PC-3 (cell line): ENCODE results near the gene LCLAT1. TPM values are rescaled to one million over a fixed set of nuclear protein-coding genes. Genes with fewer than 3 reads are reported as not detected.

Experiments
- ATAC-seq: fragments of 200-7000 bp; cut with Tn5 transposase; 2 replicates; pipeline ENCODE4 v1.9.1; 2020; ENCODE audit warnings: mild to moderate bottlenecking, moderate library complexity
- BruUV-seq: library from RNA; stranded (reverse); fragments of 400-500 nt; replicated peaks from 2 replicates; lab custom pipeline; 2021; lab: Mats Ljungman, UMichigan
- CTCF ChIA-PET: fragments of 300-600 bp; sonication (Branson Sonifier 250); formaldehyde crosslinking; loops from one replicate; lab custom pipeline; 2022; ENCODE audit warnings: antibody characterized with exemption; lab: Charles Lee
- POLR2A ChIA-PET: fragments of 300-600 bp; sonication (Branson Sonifier 250); formaldehyde crosslinking; loops from one replicate; lab custom pipeline; 2022; ENCODE audit warnings: antibody characterized with exemption; ENCODE audit not compliant: unreplicated experiment; lab: Charles Lee
- DNase-seq: peaks from one replicate; pipeline ENCODE4 v3.0.0-alpha.2; 2015
- H2AFZ ChIP-seq: fragments of 300-600 bp; sonication (generic); 2 replicates; pipeline ENCODE4 v1.6.0; 2016; ENCODE audit warnings: antibody characterized with exemption, low read length
- H3F3A ChIP-seq: fragments of 300-600 bp; sonication (generic); one replicate; pipeline ENCODE4 v1.6.0; 2017; ENCODE audit warnings: antibody characterized with exemption, low read length, control low read depth, mild to moderate bottlenecking; ENCODE audit not compliant: unreplicated experiment
- H3K27ac ChIP-seq: fragments of 300-600 bp; sonication (generic); 2 replicates; pipeline ENCODE4 v1.5.1; 2016; ENCODE audit warnings: mild to moderate bottlenecking, low read length
- H3K27me3 ChIP-seq: fragments of 300-600 bp; sonication (generic); 2 replicates; pipeline ENCODE4 v1.6.1; 2016; ENCODE audit warnings: low read length, mixed read lengths
- H3K36me3 ChIP-seq: fragments of 300-600 bp; sonication (generic); 2 replicates; pipeline ENCODE4 v1.6.1; 2016; ENCODE audit warnings: low read depth, mixed run types, low read length, mixed read lengths
- H3K4me1 ChIP-seq: fragments of 300-600 bp; sonication (generic); 2 replicates; pipeline ENCODE4 v1.5.1; 2016; ENCODE audit warnings: low read length; ENCODE audit not compliant: insufficient read depth
- H3K4me2 ChIP-seq: fragments of 300-600 bp; sonication (generic); 2 replicates; pipeline ENCODE4 v1.6.0; 2016; ENCODE audit warnings: low read length
- H3K4me3 ChIP-seq: fragments of 300-600 bp; sonication (generic); 2 replicates; pipeline ENCODE4 v1.5.1; 2016; ENCODE audit warnings: mild to moderate bottlenecking, low read length, mixed read lengths
- H3K79me2 ChIP-seq: fragments of 300-600 bp; sonication (generic); 2 replicates; pipeline ENCODE4 v1.6.1; 2017; ENCODE audit warnings: low read length, mixed read lengths
- H3K9ac ChIP-seq: fragments of 300-600 bp; sonication (generic); 2 replicates; pipeline ENCODE4 v1.6.0; 2016; ENCODE audit warnings: mild to moderate bottlenecking, low read length
- H3K9me2 ChIP-seq: fragments of 300-600 bp; sonication (generic); replicated peaks from 2 replicates; pipeline ENCODE4 v1.6.1; 2016; ENCODE audit warnings: mixed run types, low read length, mixed read lengths
- H3K9me3 ChIP-seq: fragments of 300-600 bp; sonication (generic); 2 replicates; pipeline ENCODE4 v1.6.1; 2016; ENCODE audit warnings: low read length, mixed read lengths
- H4K20me1 ChIP-seq: fragments of 300-600 bp; sonication (generic); 2 replicates; pipeline ENCODE4 v1.6.1; 2016; ENCODE audit warnings: low read length, mixed read lengths
- EZH2 ChIP-seq: fragments of 300-600 bp; sonication (generic); IDR thresholded peaks from one replicate; pipeline ENCODE4 v1.6.1; 2017; ENCODE audit warnings: antibody characterized with exemption, mild to moderate bottlenecking, low read length; ENCODE audit not compliant: unreplicated experiment
- EZH2phosphoT487 ChIP-seq: fragments of 300-600 bp; sonication (generic); IDR thresholded peaks from 2 replicates; pipeline ENCODE4 v1.6.1; 2018; ENCODE audit warnings: mild to moderate bottlenecking, antibody characterized with exemption, low read length, borderline replicate concordance
- intact Hi-C: fragments of 100-400 bp; cut with micrococcal nuclease; formaldehyde crosslinking; loops from 2 replicates; pipeline ENCODE4 v1.9.0; 2023
- total RNA-seq: library from RNA; depleted of rRNA; stranded (reverse); fragments of >200 nt; gene quantifications from 2 replicates; pipeline ENCODE4 v1.2.3, GENCODE V29; 2014
- TF ChIP-seq, protein P1 (sequence below): fragments of 300-600 bp; sonication (generic); conservative IDR thresholded peaks from 2 replicates; pipeline ENCODE4 v1.5.1; 2017; ENCODE audit warnings: antibody characterized with exemption, low read depth, mild to moderate bottlenecking, low read length

The LCLAT1 gene
- total RNA-seq, 1 experiment from 2014 or later: 22.0 TPM

- Histone ChIP-seq H3F3A (no peaks in the 10 kb centered on the region), H3K4me1 (peaks cover 6% of the 10 kb centered on the region), H3K9me3 (no peaks in the 10 kb centered on the region), H3K9ac (no peak overlapping the region), H4K20me1 (no peaks in the 10 kb centered on the region), H3K4me2 (no peak overlapping the region), H3K79me2 (no peaks in the 10 kb centered on the region), H3K9me2 (no peaks in the 10 kb centered on the region), H3K27me3 (peaks cover 36% of the 10 kb centered on the region), H3K4me3 (no peak overlapping the region), H3K36me3 (no peaks in the 10 kb centered on the region), H3K27ac (no peak overlapping the region), H2AFZ (no peak overlapping the region)
- ChIA-PET POLR2A (no interaction called here), CTCF (interaction anchor here (0.6 kb wide), 1 partner anchor 292 kb away, joined by 4 read pairs; no protein-coding TSS in a partner anchor)
- DNase-seq: no peak
- BruUV-seq: no TSS peak
- intact Hi-C loops: no loop called here
- TF ChIP-seq, protein P1, sequence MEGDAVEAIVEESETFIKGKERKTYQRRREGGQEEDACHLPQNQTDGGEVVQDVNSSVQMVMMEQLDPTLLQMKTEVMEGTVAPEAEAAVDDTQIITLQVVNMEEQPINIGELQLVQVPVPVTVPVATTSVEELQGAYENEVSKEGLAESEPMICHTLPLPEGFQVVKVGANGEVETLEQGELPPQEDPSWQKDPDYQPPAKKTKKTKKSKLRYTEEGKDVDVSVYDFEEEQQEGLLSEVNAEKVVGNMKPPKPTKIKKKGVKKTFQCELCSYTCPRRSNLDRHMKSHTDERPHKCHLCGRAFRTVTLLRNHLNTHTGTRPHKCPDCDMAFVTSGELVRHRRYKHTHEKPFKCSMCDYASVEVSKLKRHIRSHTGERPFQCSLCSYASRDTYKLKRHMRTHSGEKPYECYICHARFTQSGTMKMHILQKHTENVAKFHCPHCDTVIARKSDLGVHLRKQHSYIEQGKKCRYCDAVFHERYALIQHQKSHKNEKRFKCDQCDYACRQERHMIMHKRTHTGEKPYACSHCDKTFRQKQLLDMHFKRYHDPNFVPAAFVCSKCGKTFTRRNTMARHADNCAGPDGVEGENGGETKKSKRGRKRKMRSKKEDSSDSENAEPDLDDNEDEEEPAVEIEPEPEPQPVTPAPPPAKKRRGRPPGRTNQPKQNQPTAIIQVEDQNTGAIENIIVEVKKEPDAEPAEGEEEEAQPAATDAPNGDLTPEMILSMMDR: no peak
- no peak for TF ChIP-seq EZH2
- TF ChIP-seq EZH2phosphoT487: no peak
- ATAC-seq: no peak
Observed at GRCh38 chr2:30405260-30405605, 41.8 kb upstream of the LCLAT1 start.

DNA sequence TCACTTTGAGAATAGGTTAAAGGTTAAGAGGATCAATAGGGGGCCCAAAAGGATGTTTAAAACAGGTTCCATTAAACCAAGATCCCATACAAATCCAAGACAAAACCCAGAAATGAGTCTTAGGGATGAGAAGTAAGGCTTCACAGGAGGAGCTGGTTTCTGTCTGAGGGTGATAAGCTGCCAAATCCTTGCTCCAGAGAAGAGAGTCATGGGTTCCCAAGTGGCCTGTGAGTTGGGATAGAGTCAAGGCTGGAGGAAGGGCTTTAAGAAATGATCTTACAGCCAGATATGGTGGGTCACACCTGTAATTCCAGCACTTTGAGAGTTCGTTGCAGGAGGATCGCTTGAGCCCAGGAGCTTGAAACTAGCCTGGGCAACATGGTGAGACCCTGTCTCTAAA is 40.2 kb upstream of the LCLAT1 start:
- Histone ChIP-seq H3K79me2 (no peaks in the 10 kb centered on the region), H3K4me1 (peaks cover 11% of the 10 kb centered on the region), H2AFZ (no peak overlapping the region), H3K9me3 (no peaks in the 10 kb centered on the region), H3K9me2 (no peaks in the 10 kb centered on the region), H3F3A (no peaks in the 10 kb centered on the region), H3K4me2 (no peak overlapping the region), H3K4me3 (no peak overlapping the region), H3K27ac (no peak overlapping the region), H3K36me3 (no peaks in the 10 kb centered on the region), H4K20me1 (no peaks in the 10 kb centered on the region), H3K27me3 (peaks cover 20% of the 10 kb centered on the region), H3K9ac (no peak overlapping the region)
- TF ChIP-seq, protein P1: no peak
- TF ChIP-seq EZH2phosphoT487 (no peak), EZH2 (no peak)
- DNase-seq (no peak), ATAC-seq (no peak)
- POLR2A ChIA-PET: no interaction called here
- BruUV-seq: no TSS peak
- CTCF ChIA-PET: no interaction called here
- intact Hi-C loops: no loop called here

- Histone ChIP-seq H3K9ac (no peak overlapping the region), H4K20me1 (no peaks in the 10 kb centered on the region), H3K36me3 (no peaks in the 10 kb centered on the region), H3K4me3 (no peak overlapping the region), H3K4me1 (peaks cover 11% of the 10 kb centered on the region), H3K27ac (no peak overlapping the region), H2AFZ (no peak overlapping the region), H3K79me2 (no peaks in the 10 kb centered on the region), H3F3A (no peaks in the 10 kb centered on the region), H3K9me2 (no peaks in the 10 kb centered on the region), H3K9me3 (no peaks in the 10 kb centered on the region), H3K4me2 (no peak overlapping the region), H3K27me3 (peaks cover 5% of the 10 kb centered on the region)
- intact Hi-C loops: no loop called here
- POLR2A ChIA-PET: no interaction called here
- TF ChIP-seq EZH2 (no peak), EZH2phosphoT487 (no peak)
- TF ChIP-seq, protein P1: no peak
- ATAC-seq: no peak
- no peak for DNase-seq
- CTCF ChIA-PET: no interaction called here
- no TSS peak for BruUV-seq
Observed at GRCh38 chr2:30408961-30409387, 38.1 kb upstream of the LCLAT1 start.
